Dedifferentiated amniotic fluid mesenchymal stem cell (primary cell): ENCODE results near the gene SOD2.
"Not testable (repeated sequence)": the region's sequence is repeated elsewhere in the genome, so short reads cannot be mapped to it uniquely, and the experiment has no call there.

Experiments
- DNase-seq: peaks from one replicate; pipeline ENCODE4 v3.0.0-alpha.2; 2016; ENCODE audit errors: extremely low spot score

The SOD2 gene

DNA sequence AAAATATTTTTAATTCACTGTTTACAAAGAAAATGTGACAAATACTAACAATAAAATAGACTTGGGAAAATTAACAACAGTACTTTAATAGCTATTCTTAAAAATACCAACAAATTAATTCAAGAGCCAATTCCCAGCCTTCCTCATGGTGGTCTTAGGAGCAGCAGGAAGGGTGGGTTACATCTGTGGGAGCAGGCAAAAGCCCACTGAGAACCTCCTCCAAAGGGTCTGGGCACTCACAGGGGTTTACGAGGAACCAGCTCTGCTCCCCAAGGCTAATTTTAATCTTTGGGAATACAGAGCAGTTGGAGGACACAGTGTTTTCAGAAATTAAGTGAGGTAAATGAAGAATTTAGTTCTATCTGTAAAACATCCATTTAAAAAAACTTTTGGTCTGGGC lies 10.2 kb downstream of the SOD2 start:
- no peak for DNase-seq

DNA sequence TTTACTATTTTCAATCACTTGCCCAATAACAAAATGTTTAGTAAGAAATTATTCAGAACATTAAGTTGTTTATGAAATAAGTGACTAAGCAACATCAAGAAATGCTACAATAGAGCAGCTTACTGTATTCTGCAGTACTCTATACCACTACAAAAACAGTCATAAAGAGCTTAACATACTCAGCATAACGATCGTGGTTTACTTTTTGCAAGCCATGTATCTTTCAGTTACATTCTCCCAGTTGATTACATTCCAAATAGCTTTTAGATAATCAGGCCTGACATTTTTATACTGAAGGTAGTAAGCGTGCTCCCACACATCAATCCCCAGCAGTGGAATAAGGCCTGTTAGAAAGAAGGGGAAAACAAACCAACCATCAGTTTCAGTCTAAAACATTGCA lies 10.7 kb downstream of the SOD2 start:
- no peak for DNase-seq

DNA sequence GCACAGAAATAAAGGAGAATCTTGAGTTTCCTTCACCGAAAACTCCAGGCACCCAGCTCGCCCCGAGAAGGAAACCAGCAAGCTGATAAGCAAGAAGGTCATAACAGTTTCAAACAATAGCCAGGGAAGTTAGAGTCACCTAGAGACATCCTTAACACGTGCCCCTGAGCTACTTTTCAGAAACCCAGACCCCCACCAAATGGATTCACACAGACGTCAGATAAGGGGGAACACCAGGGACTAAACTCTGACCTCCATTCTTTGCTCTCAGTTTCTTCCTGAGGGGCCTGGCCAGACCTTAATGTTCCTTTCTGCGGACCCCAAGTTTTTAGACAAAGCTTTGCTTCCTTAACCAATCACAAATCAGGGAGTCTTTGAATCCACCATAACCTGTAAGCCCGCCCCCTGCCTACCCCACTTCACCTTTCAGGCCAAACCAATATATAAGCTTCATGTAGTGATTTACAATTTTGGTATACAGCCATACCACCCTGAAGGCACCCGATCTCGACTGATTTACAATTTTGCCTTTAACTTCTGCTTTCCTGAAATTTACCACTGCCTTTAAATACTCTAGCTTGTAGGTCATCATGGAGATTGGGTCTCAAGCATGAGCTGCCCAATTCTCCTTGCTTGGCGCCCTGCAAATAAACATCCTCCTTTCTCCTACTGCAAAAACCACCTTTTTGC lies 11.7 kb downstream of the SOD2 start:
- DNase-seq: no peak

DNA sequence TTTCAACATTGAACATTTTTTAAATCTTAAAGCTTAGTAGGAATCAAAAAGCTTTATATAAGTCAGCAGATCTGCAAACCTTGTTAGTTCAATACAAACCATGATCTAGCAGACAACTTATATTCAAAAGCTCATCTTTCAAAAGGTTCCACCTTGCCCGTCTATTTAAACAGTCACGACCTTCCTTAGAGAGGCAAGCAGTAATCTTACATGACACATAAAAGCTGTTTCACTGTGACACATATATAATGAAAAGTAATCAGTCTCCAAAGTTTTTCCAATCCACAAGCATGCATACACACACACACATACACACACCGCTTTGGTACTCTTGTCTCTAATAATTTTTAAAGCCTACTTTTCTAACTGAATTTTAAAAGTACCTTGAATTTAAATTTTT lies 12.9 kb downstream of the SOD2 start:
- DNase-seq: no peak

DNA sequence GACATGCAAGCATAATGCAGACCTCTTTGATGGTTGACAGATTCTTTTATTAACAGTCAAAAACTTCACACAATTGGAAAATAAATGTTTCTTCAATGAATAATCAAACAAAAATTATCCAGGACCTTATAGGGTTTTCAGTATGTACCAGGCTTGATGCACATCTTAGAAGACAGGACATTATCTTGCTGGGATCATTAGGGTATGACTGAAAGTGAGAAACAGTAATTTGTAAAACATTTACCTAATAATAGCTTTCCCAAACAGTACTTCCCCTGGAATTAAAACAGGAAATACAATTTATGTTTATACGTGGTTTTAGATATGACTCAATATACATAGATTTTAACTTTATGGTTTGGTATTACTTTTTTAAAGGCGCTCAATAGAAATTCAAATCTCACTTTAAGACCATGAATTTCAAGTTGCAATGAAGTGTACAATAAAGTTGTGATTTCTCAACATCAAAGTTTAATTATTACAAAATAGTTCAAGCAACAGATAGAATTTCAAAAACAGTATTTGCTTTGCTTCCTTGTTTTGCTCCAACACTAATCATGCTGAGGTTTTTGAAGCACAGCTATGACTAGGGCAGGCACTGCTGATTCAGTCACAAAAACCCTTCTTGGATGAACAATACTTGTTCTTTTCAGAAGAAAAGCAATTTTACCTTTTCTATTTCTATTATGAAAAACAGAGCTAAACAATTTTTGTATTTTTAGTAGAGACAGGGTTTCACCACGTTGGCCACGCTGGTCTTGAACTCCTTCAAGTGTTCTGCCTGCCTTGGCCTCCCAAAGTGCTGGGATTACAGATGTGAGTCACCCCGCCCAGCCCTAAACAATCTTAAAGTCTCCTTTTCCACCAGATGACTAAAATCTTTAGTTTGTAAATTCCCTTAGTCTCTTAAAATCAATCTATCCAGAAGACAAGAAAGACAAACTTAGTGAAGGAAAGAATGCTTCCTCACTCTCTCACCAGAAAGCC lies 13.7 kb downstream of the SOD2 start:
- peak; percentile 53 for DNase-seq

- no peak for DNase-seq
Measured at GRCh38 chr6:159678574-159678973, 14.5 kb downstream of the SOD2 start.

DNA sequence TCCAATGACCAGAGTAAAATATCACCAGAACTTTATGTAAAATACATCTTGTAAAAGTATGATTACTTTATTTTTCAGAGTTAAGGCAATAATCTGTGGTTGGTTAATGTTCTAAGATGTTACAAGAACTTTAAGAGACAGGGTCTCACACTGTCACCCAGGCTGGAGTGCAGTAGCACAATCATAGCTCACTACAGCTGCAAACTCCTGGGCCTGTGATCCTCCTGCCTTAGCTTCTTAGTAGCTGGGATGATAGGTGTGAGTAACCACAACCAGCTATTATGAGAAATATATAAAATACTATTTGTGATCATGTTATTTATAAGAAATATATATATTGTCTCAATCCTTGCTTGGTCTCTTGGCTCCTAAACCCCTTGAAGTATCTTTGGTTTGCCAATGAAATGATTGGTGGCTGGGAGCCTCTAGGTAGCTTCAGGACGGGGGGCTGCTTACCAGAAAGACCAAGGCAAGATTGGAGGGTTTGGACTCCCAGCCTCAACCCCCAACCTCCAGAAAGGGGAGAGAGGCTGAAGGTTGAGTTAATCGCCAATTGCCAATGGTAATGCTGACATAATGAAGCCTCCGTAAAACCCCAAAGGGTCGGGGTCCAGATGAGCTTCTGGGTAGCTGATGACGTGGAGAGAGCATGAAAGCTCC lies 15.4 kb downstream of the SOD2 start:
- no peak for DNase-seq

DNA sequence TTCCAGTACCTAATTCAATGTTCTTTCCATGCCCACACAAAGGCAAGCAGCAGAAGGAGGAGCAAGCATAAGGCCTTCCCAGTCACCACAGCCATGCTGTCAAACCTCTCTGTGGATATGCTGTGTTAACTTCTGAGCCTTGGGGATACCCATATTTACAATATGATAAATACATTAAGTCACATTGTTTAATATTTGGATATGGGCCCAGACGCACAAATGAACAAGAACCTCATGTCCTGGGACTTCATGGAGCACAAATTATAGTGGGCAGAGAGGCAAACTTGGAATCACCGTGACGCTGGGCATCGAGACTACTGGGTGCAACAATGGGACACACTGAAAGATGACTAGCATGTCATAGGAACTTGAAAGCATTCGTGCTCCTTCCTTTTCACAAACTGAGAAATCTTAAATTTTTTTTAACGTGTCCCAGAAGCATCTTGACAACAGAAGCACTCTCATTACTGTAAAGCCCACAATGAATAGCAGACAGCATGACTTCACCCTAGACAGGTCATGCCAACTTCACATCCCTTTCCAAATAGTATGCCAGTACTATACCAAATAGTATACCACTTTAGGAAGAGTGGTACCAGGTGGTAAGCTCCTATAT lies 16.0 kb downstream of the SOD2 start:
- no peak for DNase-seq

DNA sequence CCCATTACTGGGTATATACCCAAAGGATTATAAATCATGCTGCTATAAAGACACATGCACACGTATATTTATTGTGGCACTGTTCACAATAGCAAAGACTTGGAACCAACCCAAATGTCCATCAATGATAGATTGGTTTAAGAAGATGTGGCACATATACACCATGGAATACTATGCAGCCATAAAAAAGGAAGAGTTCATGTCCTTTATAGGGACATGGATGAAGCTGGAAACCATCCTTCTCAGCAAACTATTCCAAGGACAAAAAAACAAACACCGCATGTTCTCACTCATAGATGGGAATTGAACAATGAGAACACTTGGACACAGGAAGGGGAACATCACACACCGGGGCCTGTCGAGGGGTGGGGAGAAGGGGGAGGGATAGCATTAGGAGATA lies 16.8 kb downstream of the SOD2 start:
- not testable (repeated sequence) for DNase-seq

DNA sequence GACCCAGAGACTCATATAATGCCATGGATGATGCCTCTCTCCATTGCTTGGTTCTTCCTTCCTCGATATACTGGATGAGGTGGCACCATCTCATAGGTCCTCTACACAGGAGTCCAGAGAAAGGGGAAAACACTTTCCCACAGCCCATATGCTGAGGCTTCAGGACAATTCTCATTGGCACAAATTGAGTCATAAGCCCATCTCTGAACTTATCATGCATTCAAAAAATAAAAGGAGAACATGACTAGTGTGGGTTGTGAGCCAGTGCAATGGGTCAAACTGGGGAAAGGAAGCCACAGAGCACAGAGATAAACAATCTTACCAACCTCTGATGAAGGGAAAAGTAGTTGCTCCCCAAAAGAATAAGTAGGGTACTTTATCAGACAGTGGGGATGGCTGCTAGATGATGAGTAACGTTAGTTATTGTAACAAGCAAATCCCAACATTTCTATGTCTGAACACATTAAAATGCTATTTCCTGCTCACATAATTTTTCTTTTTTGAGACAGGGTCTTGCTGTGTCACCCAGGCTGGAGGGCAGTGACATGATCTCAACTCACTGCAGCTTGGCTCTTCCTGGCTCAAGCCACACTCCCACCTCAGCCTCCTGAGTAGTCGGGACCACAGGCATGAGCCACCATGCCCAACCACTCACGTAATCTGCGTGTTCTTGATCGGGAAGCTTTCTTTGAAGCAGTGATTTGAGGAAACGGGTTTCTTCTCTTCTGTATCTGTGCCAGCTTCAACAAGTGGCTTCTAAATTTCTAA lies 27.0 kb downstream of the SOD2 start:
- no peak for DNase-seq

DNA sequence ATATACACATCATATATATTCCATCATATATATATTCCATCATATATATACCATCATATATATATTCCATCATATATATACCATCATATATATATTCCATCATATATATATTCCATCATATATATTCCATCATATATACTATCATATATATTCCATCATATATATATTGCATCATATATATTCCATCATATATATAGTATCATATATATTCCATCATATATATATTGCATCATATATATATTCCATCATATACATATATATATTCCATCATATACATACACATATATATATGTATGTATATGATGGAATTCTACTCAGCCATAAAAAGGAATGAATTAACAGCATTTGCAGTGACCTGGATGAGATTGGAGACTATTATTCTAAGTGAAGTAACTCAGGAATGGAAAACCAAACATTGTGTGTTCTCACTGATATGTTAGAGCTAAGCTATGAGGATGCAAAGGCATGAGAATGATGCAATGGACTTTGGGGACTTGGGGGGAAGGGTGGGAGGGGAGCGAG lies 29.6 kb downstream of the SOD2 start:
- DNase-seq: not testable (repeated sequence)

DNA sequence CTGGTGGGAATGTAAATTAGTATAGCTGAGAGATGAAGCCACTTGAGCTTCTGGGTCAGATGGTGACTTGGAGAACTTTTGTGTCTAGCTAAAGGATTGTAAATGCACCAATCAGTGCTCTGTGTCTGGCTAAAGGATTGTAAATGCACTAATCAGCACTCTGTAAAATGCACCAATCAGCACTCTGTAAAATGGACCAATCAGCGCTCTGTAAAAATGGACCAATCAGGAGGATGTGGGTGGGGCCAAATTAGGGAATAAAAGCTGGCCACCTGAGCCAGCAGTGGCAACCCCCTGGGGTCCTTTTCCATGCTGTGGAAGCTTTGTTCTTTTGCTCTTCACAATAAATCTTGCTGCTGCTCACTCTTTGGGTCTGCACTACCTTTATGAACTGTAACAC lies 31.1 kb downstream of the SOD2 start:
- DNase-seq: not testable (repeated sequence)

- DNase-seq: no peak
Measured at GRCh38 chr6:159655409-159655988, 37.5 kb downstream of the SOD2 start.

DNA sequence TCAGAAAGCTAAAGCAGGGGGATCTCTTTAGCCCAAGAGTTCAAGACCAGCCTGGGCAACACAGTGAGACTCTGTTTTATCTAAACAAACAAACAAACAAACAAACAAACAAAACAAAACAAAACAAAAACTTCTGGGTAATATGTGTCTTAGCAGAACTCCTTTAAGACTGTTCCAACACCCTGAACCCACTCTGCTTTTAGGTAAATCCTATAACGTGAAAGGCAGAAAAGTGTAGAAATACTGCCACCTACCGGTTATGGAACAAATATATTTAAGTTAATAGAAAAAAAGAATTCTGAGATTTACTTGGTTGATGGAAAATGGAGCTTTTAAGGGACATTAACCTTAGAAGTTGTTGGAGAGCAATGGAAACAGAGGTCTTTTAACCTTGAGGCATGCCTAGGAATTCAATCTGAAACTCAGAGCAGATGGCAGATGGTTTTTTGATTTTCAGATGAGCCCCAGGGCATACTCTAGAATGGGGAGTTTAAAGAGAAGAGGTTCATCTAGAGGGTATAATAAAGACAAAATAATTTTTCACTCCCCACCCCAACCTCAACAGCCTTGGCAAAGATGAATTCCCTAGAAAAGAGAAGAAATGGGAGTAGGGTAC lies 38.5 kb downstream of the SOD2 start:
- DNase-seq: peak; percentile 70

DNA sequence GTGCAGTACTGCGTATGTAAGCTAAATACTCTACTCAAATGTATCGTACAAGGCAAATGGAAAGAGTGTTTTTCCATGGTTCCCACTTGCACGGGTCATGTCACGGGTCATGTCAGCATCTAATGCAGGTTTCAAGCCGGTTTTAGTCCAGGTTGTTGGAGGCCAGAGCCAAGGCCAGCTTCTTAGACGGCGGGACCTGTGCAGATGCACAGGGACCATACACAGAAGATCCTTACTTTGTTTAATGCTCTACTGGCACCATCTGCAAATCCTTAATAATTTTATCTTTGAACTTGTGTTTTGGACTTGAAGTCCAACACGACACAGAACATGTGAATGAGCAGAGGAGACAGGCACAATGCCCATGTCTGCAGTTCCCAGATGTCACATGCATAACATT lies 42.7 kb downstream of the SOD2 start:
- DNase-seq: no peak

- no peak for DNase-seq
Measured at GRCh38 chr6:159649441-159649840, 43.6 kb downstream of the SOD2 start.

DNA sequence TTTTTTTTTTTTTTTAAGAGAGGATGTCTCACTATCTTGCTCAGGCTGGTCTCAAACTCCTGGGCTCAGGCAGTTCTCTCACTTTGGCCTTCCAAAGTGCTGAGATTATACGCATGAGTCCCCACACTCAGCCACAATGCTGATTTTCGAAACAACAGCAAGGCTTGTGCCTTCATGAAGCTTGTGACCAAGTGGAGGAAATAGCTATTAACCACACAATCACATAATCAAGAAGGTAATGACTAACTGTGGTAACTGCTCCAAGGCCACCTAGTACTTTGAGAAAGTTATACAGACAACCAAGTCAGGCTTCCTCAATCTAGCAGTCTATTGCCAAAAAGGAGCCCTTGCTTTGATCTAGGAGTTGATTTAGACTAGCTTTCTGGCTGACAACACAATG lies 46.3 kb downstream of the SOD2 start:
- no peak for DNase-seq

DNA sequence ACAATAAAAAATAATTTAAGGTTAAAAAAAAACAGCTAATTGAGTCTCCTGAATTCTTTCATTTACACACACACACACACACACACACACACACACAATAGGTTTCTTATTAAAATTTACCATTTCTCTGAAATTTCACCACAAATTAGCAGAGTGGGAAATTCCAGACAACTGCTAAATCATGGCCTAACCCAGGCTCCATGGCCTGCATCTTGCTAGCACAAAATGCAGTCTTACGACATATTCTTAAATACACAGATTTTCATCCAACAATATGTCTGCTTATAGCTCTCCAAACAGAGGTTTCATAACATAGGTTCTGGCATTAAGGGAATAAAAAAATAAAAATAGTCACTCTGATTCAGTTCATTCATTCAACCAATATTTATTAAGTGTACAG lies 46.9 kb downstream of the SOD2 start:
- DNase-seq: no peak

GRCh38 chr6:159645640-159646039 lies 47.4 kb downstream of the SOD2 start:
- DNase-seq: no peak
